AG09309 (cell line): ENCODE results near the gene KHK.

Experiments used
- DNase-seq: peaks from one replicate; pipeline ENCODE4 v3.0.0-alpha.2; 2010; ENCODE audit warnings: low read depth
- H3K4me3 ChIP-seq: 2 replicates; pipeline ENCODE4 v1.5.1; 2011; ENCODE audit warnings: mild to moderate bottlenecking, low read depth, low read length, moderate library complexity; ENCODE audit not compliant: control insufficient read depth
- TF ChIP-seq, protein P1 (sequence below): IDR thresholded peaks from 2 replicates; pipeline ENCODE4 v1.5.1; 2011; ENCODE audit warnings: mild to moderate bottlenecking, low read depth, low read length, inconsistent platforms; ENCODE audit not compliant: insufficient read depth, control insufficient read depth; ENCODE audit errors: missing control alignments

KHK gene

GRCh38 chr2:27058210-27058609 is 28.4 kb upstream of the KHK start:
- TF ChIP-seq, protein P1, sequence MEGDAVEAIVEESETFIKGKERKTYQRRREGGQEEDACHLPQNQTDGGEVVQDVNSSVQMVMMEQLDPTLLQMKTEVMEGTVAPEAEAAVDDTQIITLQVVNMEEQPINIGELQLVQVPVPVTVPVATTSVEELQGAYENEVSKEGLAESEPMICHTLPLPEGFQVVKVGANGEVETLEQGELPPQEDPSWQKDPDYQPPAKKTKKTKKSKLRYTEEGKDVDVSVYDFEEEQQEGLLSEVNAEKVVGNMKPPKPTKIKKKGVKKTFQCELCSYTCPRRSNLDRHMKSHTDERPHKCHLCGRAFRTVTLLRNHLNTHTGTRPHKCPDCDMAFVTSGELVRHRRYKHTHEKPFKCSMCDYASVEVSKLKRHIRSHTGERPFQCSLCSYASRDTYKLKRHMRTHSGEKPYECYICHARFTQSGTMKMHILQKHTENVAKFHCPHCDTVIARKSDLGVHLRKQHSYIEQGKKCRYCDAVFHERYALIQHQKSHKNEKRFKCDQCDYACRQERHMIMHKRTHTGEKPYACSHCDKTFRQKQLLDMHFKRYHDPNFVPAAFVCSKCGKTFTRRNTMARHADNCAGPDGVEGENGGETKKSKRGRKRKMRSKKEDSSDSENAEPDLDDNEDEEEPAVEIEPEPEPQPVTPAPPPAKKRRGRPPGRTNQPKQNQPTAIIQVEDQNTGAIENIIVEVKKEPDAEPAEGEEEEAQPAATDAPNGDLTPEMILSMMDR, result no peak
- no peak for DNase-seq
- no peak overlapping the region for H3K4me3 ChIP-seq

DNA sequence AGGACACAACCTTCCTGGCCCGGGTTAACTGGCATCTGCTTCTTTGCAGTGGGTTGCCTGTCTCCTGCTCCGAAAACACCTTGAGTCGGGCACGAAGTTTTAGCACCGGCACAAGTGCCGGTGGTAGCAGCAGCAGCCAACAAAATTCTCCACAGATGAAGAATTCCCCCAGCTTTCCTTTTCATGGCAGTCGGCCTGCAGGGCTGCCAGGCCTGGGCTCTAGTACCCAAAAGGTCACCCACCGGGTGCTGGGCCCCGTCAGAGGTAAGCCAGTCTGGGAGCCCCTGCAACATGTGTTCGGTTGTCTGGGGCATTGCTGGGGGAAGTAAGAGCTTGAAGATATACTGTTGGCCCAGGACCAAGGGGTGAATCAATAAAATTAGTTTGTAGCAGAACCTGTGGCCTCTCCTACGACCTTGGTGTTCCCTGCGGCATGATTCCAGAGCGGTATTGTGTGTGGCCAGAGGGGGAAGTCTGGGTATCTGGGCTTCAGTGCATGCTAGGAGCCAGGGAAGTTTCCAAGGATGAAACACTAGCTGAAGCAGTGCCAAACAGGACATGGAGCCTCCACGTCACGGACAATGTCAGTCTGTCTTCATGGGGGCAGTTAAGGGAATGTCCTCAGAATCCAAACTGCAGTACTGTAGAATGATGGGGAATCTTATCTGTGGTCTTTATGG is 27.3 kb upstream of the KHK start:
- TF ChIP-seq, protein P1, result no peak
- DNase-seq, result no peak
- H3K4me3 ChIP-seq, result no peak overlapping the region

DNA sequence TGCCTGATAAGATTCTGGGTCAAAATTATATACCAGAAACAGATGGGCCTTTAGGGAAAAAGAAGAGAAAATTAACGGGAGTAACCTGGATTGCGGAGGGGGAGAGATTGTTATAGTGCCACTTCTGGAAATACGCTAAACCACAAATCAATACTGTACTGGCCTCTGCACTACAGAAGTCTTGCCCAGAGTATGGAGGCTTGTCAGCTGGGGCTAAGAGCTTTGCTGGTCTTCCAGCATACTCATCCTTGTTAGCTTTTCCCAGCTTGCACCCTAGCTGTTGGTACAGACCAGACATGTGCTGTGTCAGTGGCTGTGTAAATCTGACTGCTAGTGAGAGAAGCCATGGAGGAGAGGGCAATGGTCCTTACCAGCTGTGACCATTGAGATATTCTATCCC is 26.2 kb upstream of the KHK start:
- no peak overlapping the region for H3K4me3 ChIP-seq
- no peak for DNase-seq
- TF ChIP-seq, protein P1, result no peak

DNA sequence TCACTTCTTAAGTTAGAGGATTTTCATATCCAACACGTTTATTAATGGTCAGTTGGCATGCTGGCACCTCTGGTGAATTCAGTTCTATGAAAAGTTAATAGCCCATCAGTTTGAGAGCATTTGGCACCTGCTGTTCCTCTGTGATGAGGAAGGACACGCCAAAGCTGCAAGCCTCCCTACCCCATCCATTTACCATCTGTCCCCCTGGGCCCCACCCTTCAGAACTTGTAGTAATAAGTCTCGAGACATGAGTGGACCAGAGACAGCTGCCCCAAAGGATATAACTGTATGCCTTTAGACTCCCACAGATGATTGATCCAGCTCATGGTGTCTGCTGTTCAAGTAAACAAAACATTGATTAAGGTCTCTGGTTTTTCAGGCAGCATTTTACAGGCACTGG is 21.4 kb upstream of the KHK start:
- TF ChIP-seq, protein P1, result no peak
- no peak overlapping the region for H3K4me3 ChIP-seq
- DNase-seq, result no peak

DNA sequence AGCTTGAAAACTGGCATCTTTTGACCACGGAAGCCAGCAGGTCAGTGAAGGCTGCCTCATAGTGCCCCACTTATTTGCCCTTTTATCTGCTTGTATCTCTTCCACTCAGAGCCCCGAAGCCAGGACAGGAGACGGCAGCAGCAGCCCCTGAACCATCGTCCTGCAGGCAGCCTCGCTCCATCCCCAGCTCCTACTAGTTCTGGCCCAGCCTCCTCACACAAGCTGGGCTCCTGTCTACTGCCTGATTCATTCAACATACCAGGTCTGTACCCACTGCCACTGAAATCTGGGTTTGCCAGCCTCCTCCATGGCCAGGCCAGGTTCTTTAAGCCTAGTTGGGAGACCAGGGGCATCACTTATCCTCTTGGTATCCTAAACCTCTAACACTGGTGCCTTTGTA is 19.2 kb upstream of the KHK start:
- no peak overlapping the region for H3K4me3 ChIP-seq
- no peak for DNase-seq
- TF ChIP-seq, protein P1, result no peak

GRCh38 chr2:27069436-27069835 is 17.1 kb upstream of the KHK start:
- TF ChIP-seq, protein P1, result no peak
- H3K4me3 ChIP-seq, result no peak overlapping the region
- no peak for DNase-seq
